Activated naive CD8-positive, alpha-beta T cell treated with anti-CD3 and anti-CD28 coated beads, Interleukin-2, amount 10 ng/mL, durations not matched to agents 7 days and 5 days (primary cell): ENCODE results near the gene AVPR2. TPM values are rescaled to one million over a fixed set of nuclear protein-coding genes. Genes with fewer than 3 reads are reported as not detected.

ENCODE experiments used
- ATAC-seq: fragments of 150-1000 bp; cut with Tn5 transposase; one replicate; pipeline ENCODE4 v1.10.0; 2021; ENCODE audit warnings: low read depth, moderate library complexity
- POLR2A ChIA-PET: fragments of 350-600 bp; sonication (Branson Sonifier 250); formaldehyde crosslinking; loops from one replicate; lab custom pipeline; 2021; ENCODE audit warnings: antibody characterized with exemption; lab: Charles Lee
- DNase-seq: peaks from one replicate; pipeline ENCODE4 v3.0.0; 2021
- H3K27ac Mint-ChIP-seq: one replicate; pipeline ENCODE4 v1.8.0; 2022; ENCODE audit warnings: mild to moderate bottlenecking, mixed read lengths
- H3K27me3 Mint-ChIP-seq: one replicate; pipeline ENCODE4 v1.8.0; 2022; ENCODE audit warnings: mild to moderate bottlenecking, moderate library complexity, mixed read lengths
- H3K36me3 Mint-ChIP-seq: one replicate; pipeline ENCODE4 v1.8.0; 2021; ENCODE audit warnings: mild to moderate bottlenecking, mixed read lengths
- H3K4me1 Mint-ChIP-seq: one replicate; pipeline ENCODE4 v1.8.0; 2021; ENCODE audit warnings: mixed read lengths
- H3K4me3 Mint-ChIP-seq: one replicate; pipeline ENCODE4 v1.8.0; 2022; ENCODE audit warnings: mild to moderate bottlenecking, moderate library complexity, mixed read lengths
- H3K9me3 Mint-ChIP-seq: one replicate; pipeline ENCODE4 v1.8.0; 2021; ENCODE audit warnings: mixed read lengths
- total RNA-seq, 2 experiments: library from RNA; stranded (reverse); gene quantifications; one replicate each; pipeline ENCODE4 v1.2.3, GENCODE V29; 2021

The AVPR2 gene
- total RNA-seq, 2 experiments from 2014 or later = not detected

GRCh38 chrX:153927922-153928760 lies 23.7 kb downstream of the AVPR2 start:
- peak overlapping the region; percentile 97 for H3K4me3 Mint-ChIP-seq
- no peaks in the 10 kb centered on the region for H3K27me3 Mint-ChIP-seq
- peak overlapping the region; percentile 98 for H3K27ac Mint-ChIP-seq
- H3K4me1 Mint-ChIP-seq = peaks cover 15% of the 10 kb centered on the region
- peak; percentile 91 for DNase-seq
- peaks cover 23% of the 10 kb centered on the region for H3K36me3 Mint-ChIP-seq
- POLR2A ChIA-PET = interaction anchor here (1.2 to 9.1 kb wide), 10 partner anchors 8 to 202 kb away, joined by 3 to 185 read pairs (median 8); partner anchors contain the start of genes HCFC1, NAA10, RENBP and TMEM187
- H3K9me3 Mint-ChIP-seq = no peaks in the 10 kb centered on the region
- ATAC-seq = peak; percentile 77

- Mint-ChIP-seq H3K4me1 (peaks cover 11% of the 10 kb centered on the region), H3K4me3 (peak overlapping the region; percentile 97), H3K9me3 (no peaks in the 10 kb centered on the region), H3K27ac (peak overlapping the region; percentile 70), H3K36me3 (peaks cover 19% of the 10 kb centered on the region), H3K27me3 (no peaks in the 10 kb centered on the region)
- DNase-seq (no peak), ATAC-seq (no peak)
- POLR2A ChIA-PET = interaction anchor here (1.3 to 9.1 kb wide), 5 partner anchors 19 to 201 kb away, joined by 3 to 185 read pairs (median 10); partner anchors contain the start of genes HCFC1, RENBP and TMEM187
Observed at GRCh38 chrX:153928846-153929245, 24.4 kb downstream of the AVPR2 start.

GRCh38 chrX:153929576-153929975 lies 25.1 kb downstream of the AVPR2 start:
- peak overlapping the region; percentile 70 for H3K27ac Mint-ChIP-seq
- peak overlapping the region; percentile 97 for H3K4me3 Mint-ChIP-seq
- peaks cover 11% of the 10 kb centered on the region for H3K4me1 Mint-ChIP-seq
- H3K9me3 Mint-ChIP-seq = no peaks in the 10 kb centered on the region
- peaks cover 15% of the 10 kb centered on the region for H3K36me3 Mint-ChIP-seq
- ATAC-seq = no peak
- DNase-seq = no peak
- H3K27me3 Mint-ChIP-seq = no peaks in the 10 kb centered on the region
- POLR2A ChIA-PET = interaction anchor here (0.7 to 9.1 kb wide), 4 partner anchors 9 to 23 kb away, joined by 3 to 185 read pairs (median 4); partner anchors contain the start of gene RENBP

- no peaks in the 10 kb centered on the region for H3K27me3 Mint-ChIP-seq
- H3K4me3 Mint-ChIP-seq = peak overlapping the region; percentile 32
- DNase-seq (no peak), ATAC-seq (no peak)
- H3K36me3 Mint-ChIP-seq = peaks cover 11% of the 10 kb centered on the region
- POLR2A ChIA-PET = interaction anchor here (0.7 to 9.1 kb wide), 4 partner anchors 8 to 23 kb away, joined by 3 to 185 read pairs (median 4); partner anchors contain the start of gene RENBP
- peaks cover 11% of the 10 kb centered on the region for H3K4me1 Mint-ChIP-seq
- peak overlapping the region; percentile 73 for H3K27ac Mint-ChIP-seq
- no peaks in the 10 kb centered on the region for H3K9me3 Mint-ChIP-seq
Observed at GRCh38 chrX:153930011-153930910, 25.8 kb downstream of the AVPR2 start.

- Mint-ChIP-seq H3K36me3 (peaks cover 9% of the 10 kb centered on the region), H3K9me3 (no peaks in the 10 kb centered on the region), H3K27ac (peak overlapping the region; percentile 62), H3K4me3 (no peak overlapping the region), H3K27me3 (no peaks in the 10 kb centered on the region), H3K4me1 (peaks cover 15% of the 10 kb centered on the region)
- ATAC-seq (no peak), DNase-seq (no peak)
- POLR2A ChIA-PET = no interaction called here
Observed at GRCh38 chrX:153931151-153931550, 26.7 kb downstream of the AVPR2 start.

GRCh38 chrX:153931748-153932147 lies 27.3 kb downstream of the AVPR2 start:
- H3K4me1 Mint-ChIP-seq = peaks cover 16% of the 10 kb centered on the region
- ATAC-seq = no peak
- peak overlapping the region; percentile 62 for H3K27ac Mint-ChIP-seq
- peaks cover 9% of the 10 kb centered on the region for H3K36me3 Mint-ChIP-seq
- no peak overlapping the region for H3K4me3 Mint-ChIP-seq
- H3K9me3 Mint-ChIP-seq = no peaks in the 10 kb centered on the region
- H3K27me3 Mint-ChIP-seq = no peaks in the 10 kb centered on the region
- POLR2A ChIA-PET = no interaction called here
- no peak for DNase-seq

GRCh38 chrX:153932220-153932915 lies 27.9 kb downstream of the AVPR2 start:
- Mint-ChIP-seq H3K27ac (no peak overlapping the region), H3K36me3 (peaks cover 9% of the 10 kb centered on the region), H3K9me3 (no peaks in the 10 kb centered on the region), H3K27me3 (no peaks in the 10 kb centered on the region), H3K4me3 (no peak overlapping the region), H3K4me1 (peaks cover 14% of the 10 kb centered on the region)
- DNase-seq (no peak), ATAC-seq (no peak)
- POLR2A ChIA-PET = interaction anchor here (8.7 kb wide), 1 partner anchor 8 kb away, joined by 69 read pairs; the partner anchor contains the start of gene ARHGAP4

GRCh38 chrX:153933748-153934147 lies 29.3 kb downstream of the AVPR2 start:
- Mint-ChIP-seq H3K36me3 (peaks cover 7% of the 10 kb centered on the region), H3K9me3 (no peaks in the 10 kb centered on the region), H3K27ac (peak overlapping the region; percentile 76), H3K4me1 (peaks cover 14% of the 10 kb centered on the region), H3K27me3 (no peaks in the 10 kb centered on the region), H3K4me3 (peak overlapping the region; percentile 84)
- no peak for DNase-seq
- no peak for ATAC-seq
- POLR2A ChIA-PET = interaction anchor here (0.6 to 8.7 kb wide), 4 partner anchors 10 to 68 kb away, joined by 4 to 69 read pairs (median 4); partner anchors contain the start of gene ARHGAP4

GRCh38 chrX:153934148-153934761 lies 29.8 kb downstream of the AVPR2 start:
- H3K27ac Mint-ChIP-seq = peak overlapping the region; percentile 76
- POLR2A ChIA-PET = interaction anchor here (0.6 to 8.7 kb wide), 4 partner anchors 10 to 67 kb away, joined by 4 to 69 read pairs (median 4); partner anchors contain the start of gene ARHGAP4
- ATAC-seq (peak; percentile 12), DNase-seq (no peak)
- peaks cover 11% of the 10 kb centered on the region for H3K4me1 Mint-ChIP-seq
- peak overlapping the region; percentile 84 for H3K4me3 Mint-ChIP-seq
- H3K9me3 Mint-ChIP-seq = no peaks in the 10 kb centered on the region
- H3K36me3 Mint-ChIP-seq = peaks cover 5% of the 10 kb centered on the region
- H3K27me3 Mint-ChIP-seq = no peaks in the 10 kb centered on the region

GRCh38 chrX:153934762-153935325 lies 30.4 kb downstream of the AVPR2 start, which contains the start of gene NAA10:
Gene NAA10, minus strand, starts transcription at chrX:153935037. Its CDS starts 133 bp downstream, at chrX:153934904.
- H3K4me3 Mint-ChIP-seq = peak within 1 kb of the TSS; percentile 84
- no peaks in the 10 kb centered on the region for H3K27me3 Mint-ChIP-seq
- peaks cover 5% of the 10 kb centered on the region for H3K36me3 Mint-ChIP-seq
- peak; percentile 82 for ATAC-seq
- peak within 1 kb of the TSS; percentile 76 for H3K27ac Mint-ChIP-seq
- H3K9me3 Mint-ChIP-seq = no peaks in the 10 kb centered on the region
- DNase-seq = peak; percentile 73
- POLR2A ChIA-PET = interaction anchor here (1.1 to 8.7 kb wide), 4 partner anchors 10 to 40 kb away, joined by 3 to 69 read pairs (median 4); partner anchors contain the start of gene ARHGAP4
- peaks cover 9% of the 10 kb centered on the region for H3K4me1 Mint-ChIP-seq

GRCh38 chrX:153935326-153935851 lies 30.9 kb downstream of the AVPR2 start:
- peak overlapping the region; percentile 56 for H3K27ac Mint-ChIP-seq
- no peak for ATAC-seq
- H3K4me3 Mint-ChIP-seq = peak overlapping the region; percentile 64
- no peaks in the 10 kb centered on the region for H3K27me3 Mint-ChIP-seq
- no peaks in the 10 kb centered on the region for H3K9me3 Mint-ChIP-seq
- H3K36me3 Mint-ChIP-seq = peaks cover 5% of the 10 kb centered on the region
- POLR2A ChIA-PET = interaction anchor here (1.1 to 8.7 kb wide), 3 partner anchors 11 to 40 kb away, joined by 3 to 69 read pairs (median 4); partner anchors contain the start of gene ARHGAP4
- H3K4me1 Mint-ChIP-seq = peaks cover 9% of the 10 kb centered on the region
- DNase-seq = no peak
